Measurements from ENCODE around the gene TMC7.

DNA sequence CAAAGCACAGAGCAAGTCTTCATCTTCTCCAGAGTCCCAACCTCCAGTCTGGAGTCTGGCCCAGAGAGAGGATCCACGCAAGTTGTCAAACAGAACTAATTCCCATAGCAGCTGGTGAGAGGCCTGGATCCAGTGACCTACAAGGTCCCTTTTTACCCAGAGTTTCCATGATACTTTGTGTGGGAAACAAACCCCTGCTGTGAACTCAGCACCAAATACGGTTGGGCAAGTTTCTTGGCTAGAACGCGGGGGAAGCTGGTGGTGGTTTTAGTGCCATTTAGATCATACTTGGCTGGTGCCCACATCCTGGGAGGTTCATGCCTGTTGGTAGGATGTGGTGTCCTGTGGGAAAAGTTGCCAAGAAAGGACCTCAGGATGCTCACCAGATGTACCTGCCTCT, 18.1 kb downstream of the TMC7 start:
- TF ChIP-seq, protein P1, sequence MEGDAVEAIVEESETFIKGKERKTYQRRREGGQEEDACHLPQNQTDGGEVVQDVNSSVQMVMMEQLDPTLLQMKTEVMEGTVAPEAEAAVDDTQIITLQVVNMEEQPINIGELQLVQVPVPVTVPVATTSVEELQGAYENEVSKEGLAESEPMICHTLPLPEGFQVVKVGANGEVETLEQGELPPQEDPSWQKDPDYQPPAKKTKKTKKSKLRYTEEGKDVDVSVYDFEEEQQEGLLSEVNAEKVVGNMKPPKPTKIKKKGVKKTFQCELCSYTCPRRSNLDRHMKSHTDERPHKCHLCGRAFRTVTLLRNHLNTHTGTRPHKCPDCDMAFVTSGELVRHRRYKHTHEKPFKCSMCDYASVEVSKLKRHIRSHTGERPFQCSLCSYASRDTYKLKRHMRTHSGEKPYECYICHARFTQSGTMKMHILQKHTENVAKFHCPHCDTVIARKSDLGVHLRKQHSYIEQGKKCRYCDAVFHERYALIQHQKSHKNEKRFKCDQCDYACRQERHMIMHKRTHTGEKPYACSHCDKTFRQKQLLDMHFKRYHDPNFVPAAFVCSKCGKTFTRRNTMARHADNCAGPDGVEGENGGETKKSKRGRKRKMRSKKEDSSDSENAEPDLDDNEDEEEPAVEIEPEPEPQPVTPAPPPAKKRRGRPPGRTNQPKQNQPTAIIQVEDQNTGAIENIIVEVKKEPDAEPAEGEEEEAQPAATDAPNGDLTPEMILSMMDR (IDR thresholded peaks at IDR 0.05 in 4 of 5, conservative IDR thresholded peaks at IDR 0.05 in 1 of 5) = no peak
- TF ChIP-seq POLR2A (IDR thresholded peaks at IDR 0.05) = no peak
